H1 (cell line): ENCODE data around the gene DBNDD2. TPM values are rescaled to one million over a fixed set of nuclear protein-coding genes. Genes with fewer than 3 reads are reported as not detected.

Source experiments
- BACH1 ChIP-seq: IDR thresholded peaks from 2 replicates; pipeline ENCODE4 v1.6.1; 2012; ENCODE audit warnings: low read length, improper control_type of control experiment
- CBX5 ChIP-seq: fragments of 300-800, 300-1000 bp; sonication (generic); IDR thresholded peaks from 2 replicates; pipeline ENCODE4 v1.7.1; 2016; ENCODE audit warnings: antibody characterized with exemption, low read length, low read depth
- RXRA ChIP-seq: IDR thresholded peaks from 2 replicates; pipeline ENCODE4 v1.6.1; 2011; ENCODE audit warnings: low read depth, mild to moderate bottlenecking, low read length, moderate library complexity; ENCODE audit not compliant: insufficient read depth
- SP4 ChIP-seq: IDR thresholded peaks from 2 replicates; pipeline ENCODE4 v1.6.1; 2012; ENCODE audit warnings: low read length, inconsistent platforms
- TAF7 ChIP-seq: optimal IDR thresholded peaks from 2 replicates; pipeline ENCODE3; 2011; ENCODE audit warnings: low read depth, mild to moderate bottlenecking, inconsistent platforms, low read length, moderate library complexity, borderline replicate concordance
- YY1 ChIP-seq: IDR thresholded peaks from 2 replicates; pipeline ENCODE4 v1.6.1; 2011; ENCODE audit warnings: low read depth, mild to moderate bottlenecking, low read length
- polyA plus RNA-seq, 7 experiments: library from polyadenylated mRNA; depleted of rRNA in 3 of 7; stranded (reverse) in 5 of 7; unstranded in 2 of 7; fragments of >200 nt in 5 of 7; fragments of 200-250 nt in 2 of 7; gene quantifications; 1 replicate in 5 of 7; 2 replicates in 1 of 7; 4 replicates in 1 of 7; pipeline versions ENCODE4 v1.2.1 to v1.2.3, GENCODE V29; 2011 to 2013; ENCODE audit warnings: missing spikeins in 2 of 7, mixed read lengths in 2 of 7
- total RNA-seq: library from RNA; stranded (reverse); fragmentation: NEBNext Ultra II Directional; extraction: Animal tissue kit (Norgen Biotek cat#: 25700); gene quantifications from 2 replicates; pipeline ENCODE4 v1.2.1, GENCODE V29; 2021
- TF ChIP-seq, protein P1 (sequence below): IDR thresholded peaks from 2 replicates; pipeline ENCODE4 v1.6.1; 2012; ENCODE audit warnings: inconsistent platforms

The DBNDD2 gene
- total and polyA plus RNA-seq, 2 of the 8 experiments (the other 6 are each of a cell fraction or from before 2014, with no cell fraction given), result 55.8 to 96.3 TPM

DNA sequence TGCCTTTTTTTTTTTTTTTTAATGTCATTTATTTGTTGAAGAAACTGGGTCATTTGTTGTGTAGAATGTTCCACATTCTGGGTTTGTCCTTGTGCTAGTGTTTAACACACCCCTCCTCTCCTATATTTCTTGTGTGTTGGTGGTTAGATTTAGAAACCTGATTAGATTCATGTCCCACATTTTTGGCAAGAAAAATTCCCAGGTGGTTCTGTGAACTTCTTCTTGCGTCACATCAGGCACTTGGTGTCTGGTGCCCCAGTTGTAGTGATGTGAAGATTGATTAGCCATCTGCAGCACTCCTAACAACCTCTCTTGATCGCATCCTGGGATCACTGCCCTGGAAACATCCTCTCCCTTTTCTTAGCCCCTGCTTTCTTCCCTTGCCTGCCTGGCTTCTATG is 15.6 kb downstream of the DBNDD2 start (continued):
- no peak for TF ChIP-seq TAF7
- TF ChIP-seq, protein P1, sequence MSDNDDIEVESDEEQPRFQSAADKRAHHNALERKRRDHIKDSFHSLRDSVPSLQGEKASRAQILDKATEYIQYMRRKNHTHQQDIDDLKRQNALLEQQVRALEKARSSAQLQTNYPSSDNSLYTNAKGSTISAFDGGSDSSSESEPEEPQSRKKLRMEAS, result no peak
- no peak for TF ChIP-seq RXRA
- TF ChIP-seq BACH1, result no peak
- TF ChIP-seq CBX5, result no peak
- no peak for TF ChIP-seq SP4
- no peak for TF ChIP-seq YY1
